Measurements from ENCODE around the gene TSHZ2.

TSHZ2 gene

GRCh38 chr20:53379014-53379832, 407.1 kb downstream of the TSHZ2 start:
- TF ChIP-seq CTCF (IDR thresholded peaks at IDR 0.05; ENCODE audit: low read depth, low read length, missing control alignments), result no peak
- no peak for DNase-seq (ENCODE audit: low read depth)
- no peak overlapping the region for H3K4me3 ChIP-seq (ENCODE audit: low read depth, low read length)

DNA sequence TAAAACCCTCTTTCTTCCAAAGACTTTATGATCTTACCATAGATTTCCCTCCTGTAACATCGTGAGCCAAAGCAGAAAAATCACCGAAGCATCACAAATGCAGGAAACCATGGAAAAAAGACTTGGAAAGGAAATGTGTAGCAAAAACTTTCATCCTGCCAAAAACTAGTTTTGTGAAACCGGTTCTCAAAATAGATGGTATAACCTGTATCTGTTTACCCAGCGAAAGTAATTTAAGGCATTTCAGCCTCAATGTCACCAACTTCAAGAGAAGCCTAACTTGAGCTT, 407.6 kb downstream of the TSHZ2 start:
- TF ChIP-seq CTCF (IDR thresholded peaks at IDR 0.05; ENCODE audit: low read depth, low read length, missing control alignments), result no peak
- no peak overlapping the region for H3K4me3 ChIP-seq (ENCODE audit: low read depth, low read length)
- no peak for DNase-seq (ENCODE audit: low read depth)

DNA sequence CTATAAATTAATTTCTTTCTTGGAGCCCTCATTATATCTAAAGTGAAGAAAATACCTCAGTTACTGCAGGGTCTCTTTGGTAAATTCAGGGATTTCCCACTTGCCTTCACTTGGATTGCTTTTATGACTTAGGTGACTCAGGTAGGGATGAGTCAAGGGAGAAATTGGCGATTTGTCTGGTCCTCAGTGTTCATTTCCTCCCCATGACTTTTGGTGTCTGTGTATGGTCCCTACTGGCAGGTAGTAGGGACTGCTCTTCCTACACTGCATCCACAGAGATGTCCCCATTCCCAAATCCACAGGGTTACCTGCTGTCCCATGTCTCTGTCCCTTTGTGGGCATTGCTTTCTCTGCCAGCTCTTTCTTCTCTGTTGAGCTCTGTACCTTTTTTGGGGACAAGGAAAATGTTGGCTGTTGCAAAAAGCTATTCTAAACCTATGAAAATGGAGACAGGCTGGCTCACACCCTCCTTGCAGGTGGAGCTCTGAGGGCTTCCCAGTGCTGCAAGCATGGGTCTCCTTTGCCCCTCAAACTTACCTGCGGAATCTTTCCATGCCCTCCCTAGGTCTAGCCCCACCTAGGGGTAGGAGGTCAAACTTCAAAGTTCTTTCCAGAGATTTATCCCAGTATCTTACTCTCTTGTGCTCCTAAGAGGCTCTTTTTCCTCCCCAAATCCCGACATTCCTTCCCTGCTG, 409.6 kb downstream of the TSHZ2 start:
- no peak for DNase-seq (ENCODE audit: low read depth)
- H3K4me3 ChIP-seq (ENCODE audit: low read depth, low read length), result no peak overlapping the region
- TF ChIP-seq CTCF (IDR thresholded peaks at IDR 0.05; ENCODE audit: low read depth, low read length, missing control alignments), result no peak

GRCh38 chr20:53382263-53382844, 410.2 kb downstream of the TSHZ2 start:
- TF ChIP-seq CTCF (IDR thresholded peaks at IDR 0.05; ENCODE audit: low read depth, low read length, missing control alignments), result no peak
- no peak overlapping the region for H3K4me3 ChIP-seq (ENCODE audit: low read depth, low read length)
- DNase-seq (ENCODE audit: low read depth), result no peak

GRCh38 chr20:53383916-53384315, 411.8 kb downstream of the TSHZ2 start:
- no peak for DNase-seq (ENCODE audit: low read depth)
- H3K4me3 ChIP-seq (ENCODE audit: low read depth, low read length), result no peak overlapping the region
- no peak for TF ChIP-seq CTCF (IDR thresholded peaks at IDR 0.05; ENCODE audit: low read depth, low read length, missing control alignments)

GRCh38 chr20:53384392-53384791, 412.2 kb downstream of the TSHZ2 start:
- no peak overlapping the region for H3K4me3 ChIP-seq (ENCODE audit: low read depth, low read length)
- no peak for TF ChIP-seq CTCF (IDR thresholded peaks at IDR 0.05; ENCODE audit: low read depth, low read length, missing control alignments)
- DNase-seq (ENCODE audit: low read depth), result no peak

All from GM12864 (cell line).